WTC11 (cell line): Measurements from ENCODE around the gene DOC2A. TPM values are rescaled to one million over a fixed set of nuclear protein-coding genes. Genes with fewer than 3 reads are reported as not detected.

ENCODE experiments used
- ATAC-seq: fragments of 200-7000 bp; cut with Tn5 transposase; 2 replicates; pipeline ENCODE4 v1.10.0; 2021; ENCODE audit warnings: mild to moderate bottlenecking, moderate library complexity
- CTCF ChIA-PET: fragments of 300-600 bp; sonication (Branson Sonifier 250); formaldehyde crosslinking; loops from one replicate; lab custom pipeline; 2021; ENCODE audit warnings: antibody characterized with exemption; lab: Charles Lee
- POLR2A ChIA-PET: fragments of 350-600 bp; sonication (Branson Sonifier 250); formaldehyde crosslinking; loops from one replicate; lab custom pipeline; 2021; ENCODE audit warnings: antibody characterized with exemption; lab: Charles Lee
- DNase-seq: peaks from one replicate; pipeline ENCODE4 v3.0.0; 2021; ENCODE audit warnings: low spot score
- H3K27ac Mint-ChIP-seq: 2 replicates; pipeline ENCODE4 v1.8.0; 2021; ENCODE audit warnings: mixed read lengths
- H3K27me3 Mint-ChIP-seq: 2 replicates; pipeline ENCODE4 v1.8.0; 2021; ENCODE audit warnings: low read depth, mild to moderate bottlenecking, moderate library complexity, mixed read lengths
- H3K36me3 Mint-ChIP-seq: 2 replicates; pipeline ENCODE4 v1.8.0; 2021; ENCODE audit warnings: mixed read lengths
- H3K4me1 Mint-ChIP-seq: 2 replicates; pipeline ENCODE4 v1.8.0; 2022; ENCODE audit warnings: mixed read lengths
- H3K4me3 Mint-ChIP-seq: 2 replicates; pipeline ENCODE4 v1.8.0; 2021; ENCODE audit warnings: mild to moderate bottlenecking, moderate library complexity, mixed read lengths
- H3K9me3 Mint-ChIP-seq: 2 replicates; pipeline ENCODE4 v1.8.0; 2021; ENCODE audit warnings: mixed read lengths
- CBFB ChIP-seq: sonication (generic); formaldehyde crosslinking; IDR thresholded peaks from 2 replicates; pipeline ENCODE4 v1.8.1; 2022; ENCODE audit warnings: mild to moderate bottlenecking, low read depth, missing genetic modification reagents
- FOXJ3 ChIP-seq: sonication (generic); formaldehyde crosslinking; IDR thresholded peaks from 2 replicates; pipeline ENCODE4 v1.9.0; 2021; ENCODE audit warnings: missing genetic modification reagents, mild to moderate bottlenecking, borderline replicate concordance
- FOXP1 ChIP-seq: sonication (generic); formaldehyde crosslinking; IDR thresholded peaks from 2 replicates; pipeline ENCODE4 v1.8.0; 2022; ENCODE audit warnings: missing genetic modification reagents, mild to moderate bottlenecking, moderate library complexity, borderline replicate concordance
- HMGA2 ChIP-seq: fragments of 250-450 bp; sonication (Bioruptor Pico); IDR thresholded peaks from 2 replicates; pipeline ENCODE4 v1.4.0; 2021; ENCODE audit warnings: mild to moderate bottlenecking, moderate library complexity
- HMGXB4 ChIP-seq: sonication (generic); formaldehyde crosslinking; IDR thresholded peaks from 2 replicates; pipeline ENCODE4 v1.8.1; 2023; ENCODE audit warnings: mild to moderate bottlenecking, moderate library complexity, missing genetic modification reagents
- PRDM15 ChIP-seq: sonication (generic); formaldehyde crosslinking; IDR thresholded peaks from 2 replicates; pipeline ENCODE4 v1.8.0; 2022; ENCODE audit warnings: missing genetic modification reagents
- SMAD4 ChIP-seq: sonication (generic); formaldehyde crosslinking; IDR thresholded peaks from 2 replicates; pipeline ENCODE4 v1.8.0; 2022; ENCODE audit warnings: mild to moderate bottlenecking, missing genetic modification reagents
- STAT6 ChIP-seq: sonication (generic); formaldehyde crosslinking; conservative IDR thresholded peaks from 2 replicates; pipeline ENCODE4 v1.8.1; 2023; ENCODE audit warnings: mild to moderate bottlenecking, low read depth, missing genetic modification reagents, moderate library complexity
- ZBTB21 ChIP-seq: sonication (generic); formaldehyde crosslinking; IDR thresholded peaks from 2 replicates; pipeline ENCODE4 v1.8.1; 2023; ENCODE audit warnings: mild to moderate bottlenecking, missing genetic modification reagents, borderline replicate concordance
- ZMAT4 ChIP-seq: fragments of 250-450 bp; sonication (Bioruptor Pico); IDR thresholded peaks from 2 replicates; pipeline ENCODE4 v1.9.0; 2021; ENCODE audit warnings: mild to moderate bottlenecking
- ZNF263 ChIP-seq: sonication (generic); formaldehyde crosslinking; IDR thresholded peaks from 2 replicates; pipeline ENCODE4 v1.8.1; 2022; ENCODE audit warnings: low read depth, mild to moderate bottlenecking, moderate library complexity, missing genetic modification reagents
- ZNF423 ChIP-seq: fragments of 250-450 bp; sonication (Bioruptor Pico); IDR thresholded peaks from 2 replicates; pipeline ENCODE4 v2.1.2; 2022; ENCODE audit warnings: mild to moderate bottlenecking, moderate library complexity
- total RNA-seq: library from RNA; stranded (reverse); gene quantifications from 3 replicates; pipeline ENCODE4 v1.2.3, GENCODE V29; 2021

The DOC2A gene
- total RNA-seq, 1 experiment from 2014 or later = 10.8 TPM

GRCh38 chr16:30040221-30040620 is 29.4 kb upstream of the DOC2A start:
- POLR2A ChIA-PET = no interaction called here

More at GRCh38 chr16:30040221-30040620, 29.4 kb upstream of the DOC2A start:
- TF ChIP-seq HMGA2 (CRISPR knock-in tag) = no peak
- TF ChIP-seq ZMAT4 (CRISPR knock-in tag) = no peak
- TF ChIP-seq FOXP1 = no peak
- no peak for TF ChIP-seq HMGXB4
- TF ChIP-seq CBFB = no peak
- TF ChIP-seq STAT6 (CRISPR knock-in tag) = no peak
- no peak for TF ChIP-seq PRDM15 (CRISPR knock-in tag)
- no peak for TF ChIP-seq SMAD4 (CRISPR knock-in tag)
- TF ChIP-seq ZNF263 (CRISPR knock-in tag) = no peak
- TF ChIP-seq ZBTB21 (CRISPR knock-in tag) = no peak
- TF ChIP-seq FOXJ3 (CRISPR knock-in tag) = no peak
- no peak for TF ChIP-seq ZNF423 (CRISPR knock-in tag)
- Mint-ChIP-seq H3K27me3 (peaks cover 43% of the 10 kb centered on the region), H3K27ac (no peak overlapping the region), H3K4me3 (no peak overlapping the region), H3K36me3 (no peaks in the 10 kb centered on the region), H3K4me1 (no peaks in the 10 kb centered on the region), H3K9me3 (peaks cover 4% of the 10 kb centered on the region; the same call in 1 of the 2 replicates)
- CTCF ChIA-PET = interaction anchor here (1.1 kb wide), 1 partner anchor 15 kb away, joined by 6 read pairs; no protein-coding TSS in a partner anchor
- DNase-seq (no peak), ATAC-seq (no peak)
